A549 (cell line): ENCODE data around the gene NR2C2. TPM values are rescaled to one million over a fixed set of nuclear protein-coding genes. Genes with fewer than 3 reads are reported as not detected.

Experiments
- ATAC-seq, 2 experiments: fragments of 200-7000 bp in 1 of 2; fragments of >200 bp in 1 of 2; cut with Nextera tagmentation in 1 of 2; cut with Tn5 transposase in 1 of 2; 3 replicates each; pipeline versions ENCODE4 v1.8.0 to v1.9.1; 2018 to 2020; ENCODE audit warnings: mild to moderate bottlenecking in 1 of 2, moderate library complexity in 1 of 2
- CTCF ChIA-PET: fragments of 300-600 bp; sonication (Branson Sonifier 250); formaldehyde crosslinking; extraction: SDS; loops from one replicate; lab custom pipeline; 2021; ENCODE audit warnings: antibody characterized with exemption, inconsistent platforms; lab: Yijun Ruan, JAX
- POLR2A ChIA-PET: fragments of 350-600 bp; formaldehyde crosslinking; extraction: SDS; loops from one replicate; lab custom pipeline; 2021; ENCODE audit warnings: antibody characterized with exemption, inconsistent platforms; lab: Yijun Ruan, JAX
- DNase-seq, 2 experiments: peaks; one replicate each; pipeline versions ENCODE4 v3.0.0 to v3.0.0-alpha.2; 2011 to 2016; ENCODE audit warnings: low read depth in 1 of 2, low spot score in 1 of 2
- FAIRE-seq: peaks from 2 replicates; lab custom pipeline; 2011; peaks lifted over from hg19 to GRCh38; lab: Jason Lieb, UNC
- H3K27ac ChIP-seq, 2 experiments: fragments of >200 bp; sonication (Bioruptor Twin); formaldehyde crosslinking; 3 replicates each; pipeline ENCODE4 v1.5.1; 2016 to 2017
- H3K4me1 ChIP-seq: fragments of >200 bp; sonication (Bioruptor Twin); formaldehyde crosslinking; 3 replicates; pipeline ENCODE4 v1.6.1; 2016
- H3K4me2 ChIP-seq: fragments of >200 bp; sonication (Bioruptor Twin); formaldehyde crosslinking; 3 replicates; pipeline ENCODE4 v1.6.1; 2016
- H3K4me3 ChIP-seq: fragments of >200 bp; sonication (Bioruptor Twin); formaldehyde crosslinking; 3 replicates; pipeline ENCODE4 v1.5.1; 2016
- H3K9me3 ChIP-seq: fragments of >200 bp; sonication (Bioruptor Twin); formaldehyde crosslinking; 3 replicates; pipeline ENCODE4 v1.6.1; 2016
- BCL3 ChIP-seq: fragments of >200 bp; sonication (Bioruptor Twin); formaldehyde crosslinking; IDR thresholded peaks from 3 replicates; pipeline ENCODE4 v1.6.1; 2016
- BHLHE40 ChIP-seq: IDR thresholded peaks from 2 replicates; pipeline ENCODE4 v1.6.1; 2012; ENCODE audit warnings: low read depth, low read length, inconsistent platforms
- CBX8 ChIP-seq: fragments of 200-600 bp; sonication (generic); IDR thresholded peaks from 2 replicates; pipeline ENCODE4 v1.6.1; 2016
- CEBPB ChIP-seq, 2 experiments: fragments of >200 bp in 1 of 2; sonication (Bioruptor Twin) in 1 of 2; formaldehyde crosslinking in 1 of 2; IDR thresholded peaks; 2 replicates each; pipeline ENCODE4 v1.6.1; 2012 to 2016
- CHD4 ChIP-seq: fragments of 200-600 bp; sonication (generic); IDR thresholded peaks from 2 replicates; pipeline ENCODE4 v1.6.1; 2016; ENCODE audit warnings: antibody characterized with exemption, mild to moderate bottlenecking, borderline replicate concordance
- EP300 ChIP-seq, 2 experiments: fragments of >200 bp; sonication (Bioruptor Twin); formaldehyde crosslinking; IDR thresholded peaks; 2 replicates in 1 of 2; 3 replicates in 1 of 2; pipeline ENCODE4 v1.6.1; 2016 to 2017
- ESRRA ChIP-seq: fragments of 150-350 bp; IDR thresholded peaks from 2 replicates; pipeline ENCODE4 v1.6.1; 2014; ENCODE audit warnings: mild to moderate bottlenecking, low read length, borderline replicate concordance
- GATA3 ChIP-seq: IDR thresholded peaks from 2 replicates; pipeline ENCODE4 v1.6.1; 2012; ENCODE audit warnings: borderline replicate concordance
- HDAC2 ChIP-seq: fragments of 200-600 bp; sonication (generic); IDR thresholded peaks from 2 replicates; pipeline ENCODE4 v1.6.1; 2016
- HOXA7 ChIP-seq: fragments of 250-450 bp; sonication (Bioruptor Pico); IDR thresholded peaks from 2 replicates; pipeline ENCODE4 v1.5.0; 2020; ENCODE audit warnings: mild to moderate bottlenecking, moderate library complexity
- HOXB13 ChIP-seq: fragments of 250-450 bp; sonication (Bioruptor Pico); IDR thresholded peaks from 2 replicates; pipeline ENCODE4 v1.5.0; 2020; ENCODE audit warnings: low read depth, mild to moderate bottlenecking, moderate library complexity
- KDM5A ChIP-seq: fragments of 200-600 bp; sonication (generic); IDR thresholded peaks from 2 replicates; pipeline ENCODE4 v1.6.1; 2016; ENCODE audit warnings: antibody characterized with exemption, mild to moderate bottlenecking
- MAZ ChIP-seq: fragments of 150-350 bp; IDR thresholded peaks from 2 replicates; pipeline ENCODE4 v1.6.1; 2014; ENCODE audit warnings: antibody characterized with exemption, low read depth, low read length, borderline replicate concordance
- MYC ChIP-seq: IDR thresholded peaks from 2 replicates; pipeline ENCODE4 v1.6.1; 2012; ENCODE audit warnings: mild to moderate bottlenecking, inconsistent platforms, low read length, improper control_type of control experiment, borderline replicate concordance
- NFE2L2 ChIP-seq: fragments of 150-350 bp; conservative IDR thresholded peaks from 2 replicates; pipeline ENCODE4 v1.6.1; 2014; ENCODE audit warnings: low read length
- PHF8 ChIP-seq: fragments of 200-600 bp; sonication (generic); IDR thresholded peaks from 2 replicates; pipeline ENCODE4 v1.6.1; 2016; ENCODE audit warnings: low read depth, mild to moderate bottlenecking, antibody characterized with exemption, moderate library complexity, borderline replicate concordance
- POLR2A ChIP-seq: IDR thresholded peaks from 2 replicates; pipeline ENCODE4 v1.6.1; 2012; ENCODE audit warnings: mild to moderate bottlenecking, low read length
- RAD21 ChIP-seq, 2 experiments: fragments of >200 bp in 1 of 2; sonication (Bioruptor Twin) in 1 of 2; formaldehyde crosslinking in 1 of 2; IDR thresholded peaks in 1 of 2; conservative IDR thresholded peaks in 1 of 2; 2 replicates in 1 of 2; 3 replicates in 1 of 2; pipeline ENCODE4 v1.6.1; 2012 to 2018; ENCODE audit warnings: inconsistent platforms in 1 of 2
- RARB ChIP-seq: fragments of 250-450 bp; sonication (Bioruptor Pico); IDR thresholded peaks from 2 replicates; pipeline ENCODE4 v1.8.0; 2021; ENCODE audit warnings: mild to moderate bottlenecking, moderate library complexity
- RFX5 ChIP-seq: fragments of 450-650 bp; IDR thresholded peaks from 2 replicates; pipeline ENCODE4 v1.7.1; 2014; ENCODE audit warnings: antibody characterized with exemption, mild to moderate bottlenecking, moderate library complexity
- SREBF2 ChIP-seq: fragments of 450-650 bp; IDR thresholded peaks from 2 replicates; pipeline ENCODE4 v1.6.1; 2014; ENCODE audit warnings: mild to moderate bottlenecking, moderate library complexity
- TP53 ChIP-seq: fragments of 250-450 bp; sonication (Bioruptor Pico); IDR thresholded peaks from 2 replicates; pipeline ENCODE4 v1.5.0; 2021; ENCODE audit warnings: mild to moderate bottlenecking, moderate library complexity
- WGBS: methylation state at CpG from one replicate; pipeline ENCODE4 v1.1.6; 2017; ENCODE audit errors: missing lambda C conversion rate; 5-methylcytosine and 5-hydroxymethylcytosine counted together
- polyA plus RNA-seq, 4 experiments: library from polyadenylated mRNA; depleted of rRNA in 3 of 4; stranded (reverse); fragments of >200 nt; fragmentation: RNase III in 1 of 4; extraction: RNeasy Plus Mini Kit Qiagen cat#74134 plus additional on column Dnase treatment in 1 of 4; gene quantifications; 2 replicates in 3 of 4; 3 replicates in 1 of 4; pipeline ENCODE4 v1.2.3, GENCODE V29; 2011 to 2017
- TF ChIP-seq, protein P1 (sequence below): fragments of >200 bp; sonication (Bioruptor Twin); formaldehyde crosslinking; IDR thresholded peaks from 2 replicates; pipeline ENCODE4 v1.6.1; 2016
- TF ChIP-seq, protein P2 (sequence below): IDR thresholded peaks from 2 replicates; pipeline ENCODE4 v1.6.1; 2012
- TF ChIP-seq, protein P3 (sequence below): fragments of >200 bp; sonication (Bioruptor Twin); formaldehyde crosslinking; IDR thresholded peaks from 3 replicates; pipeline ENCODE4 v1.5.1; 2016
- TF ChIP-seq, protein P4 (sequence below): fragments of 450-650 bp; IDR thresholded peaks from 2 replicates; pipeline ENCODE4 v1.6.1; 2014; ENCODE audit warnings: antibody characterized with exemption
- TF ChIP-seq, protein P5 (sequence below): IDR thresholded peaks from 2 replicates; pipeline ENCODE4 v1.6.1; 2012
- TF ChIP-seq, protein P6 (sequence below): fragments of 150-350 bp; IDR thresholded peaks from 2 replicates; pipeline ENCODE4 v1.6.1; 2014; ENCODE audit warnings: low read depth, mild to moderate bottlenecking, low read length

Gene NR2C2
- polyA plus RNA-seq, 2 of the 4 experiments (the other 2 are of a cell fraction): 14.6 to 20.2 TPM

GRCh38 chr3:15015456-15015855, 68.1 kb downstream of the NR2C2 start:
- ChIA-PET CTCF (interaction anchor here (1.3 to 1.5 kb wide), 3 partner anchors 9 to 35 kb away, joined by 3 to 4 read pairs (median 3); no protein-coding TSS in a partner anchor), POLR2A (no interaction called here)
- TF ChIP-seq HOXB13 (CRISPR knock-in tag): no peak
- no peak for TF ChIP-seq BCL3
- no peak for TF ChIP-seq HDAC2
- TF ChIP-seq, protein P1, sequence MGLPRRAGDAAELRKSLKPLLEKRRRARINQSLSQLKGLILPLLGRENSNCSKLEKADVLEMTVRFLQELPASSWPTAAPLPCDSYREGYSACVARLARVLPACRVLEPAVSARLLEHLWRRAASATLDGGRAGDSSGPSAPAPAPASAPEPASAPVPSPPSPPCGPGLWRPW: no peak
- TF ChIP-seq PHF8: no peak
- TF ChIP-seq MAZ: no peak
- TF ChIP-seq POLR2A: no peak
- TF ChIP-seq, protein P2, sequence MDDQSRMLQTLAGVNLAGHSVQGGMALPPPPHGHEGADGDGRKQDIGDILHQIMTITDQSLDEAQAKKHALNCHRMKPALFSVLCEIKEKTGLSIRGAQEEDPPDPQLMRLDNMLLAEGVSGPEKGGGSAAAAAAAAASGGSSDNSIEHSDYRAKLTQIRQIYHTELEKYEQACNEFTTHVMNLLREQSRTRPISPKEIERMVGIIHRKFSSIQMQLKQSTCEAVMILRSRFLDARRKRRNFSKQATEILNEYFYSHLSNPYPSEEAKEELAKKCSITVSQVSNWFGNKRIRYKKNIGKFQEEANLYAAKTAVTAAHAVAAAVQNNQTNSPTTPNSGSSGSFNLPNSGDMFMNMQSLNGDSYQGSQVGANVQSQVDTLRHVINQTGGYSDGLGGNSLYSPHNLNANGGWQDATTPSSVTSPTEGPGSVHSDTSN: no peak
- TF ChIP-seq RARB: no peak
- TF ChIP-seq ESRRA: no peak
- no peak for TF ChIP-seq CBX8
- no peak for TF ChIP-seq TP53 (CRISPR knock-in tag)
- no peak for TF ChIP-seq BHLHE40
- no peak for TF ChIP-seq RFX5
- no peak for TF ChIP-seq EP300 (IDR thresholded peaks at IDR 0.05)
- TF ChIP-seq NFE2L2: no peak
- TF ChIP-seq, protein P3, sequence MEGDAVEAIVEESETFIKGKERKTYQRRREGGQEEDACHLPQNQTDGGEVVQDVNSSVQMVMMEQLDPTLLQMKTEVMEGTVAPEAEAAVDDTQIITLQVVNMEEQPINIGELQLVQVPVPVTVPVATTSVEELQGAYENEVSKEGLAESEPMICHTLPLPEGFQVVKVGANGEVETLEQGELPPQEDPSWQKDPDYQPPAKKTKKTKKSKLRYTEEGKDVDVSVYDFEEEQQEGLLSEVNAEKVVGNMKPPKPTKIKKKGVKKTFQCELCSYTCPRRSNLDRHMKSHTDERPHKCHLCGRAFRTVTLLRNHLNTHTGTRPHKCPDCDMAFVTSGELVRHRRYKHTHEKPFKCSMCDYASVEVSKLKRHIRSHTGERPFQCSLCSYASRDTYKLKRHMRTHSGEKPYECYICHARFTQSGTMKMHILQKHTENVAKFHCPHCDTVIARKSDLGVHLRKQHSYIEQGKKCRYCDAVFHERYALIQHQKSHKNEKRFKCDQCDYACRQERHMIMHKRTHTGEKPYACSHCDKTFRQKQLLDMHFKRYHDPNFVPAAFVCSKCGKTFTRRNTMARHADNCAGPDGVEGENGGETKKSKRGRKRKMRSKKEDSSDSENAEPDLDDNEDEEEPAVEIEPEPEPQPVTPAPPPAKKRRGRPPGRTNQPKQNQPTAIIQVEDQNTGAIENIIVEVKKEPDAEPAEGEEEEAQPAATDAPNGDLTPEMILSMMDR: no peak
- no peak for TF ChIP-seq CHD4
- WGBS: 91% methylated on average over 4 of the region's 4 CpGs
- Histone ChIP-seq H3K27ac (no peak overlapping the region), H3K9me3 (no peaks in the 10 kb centered on the region), H3K4me3 (no peak overlapping the region), H3K4me2 (no peak overlapping the region), H3K4me1 (no peaks in the 10 kb centered on the region)
- ATAC-seq (no peak), DNase-seq (no peak), FAIRE-seq (no peak)

GRCh38 chr3:15017191-15017590, 69.8 kb downstream of the NR2C2 start:
- ATAC-seq (no peak), DNase-seq (no peak), FAIRE-seq (no peak)
- WGBS: 91% methylated on average over 2 of the region's 2 CpGs
- ChIA-PET CTCF (interaction anchor here (0.8 to 1.0 kb wide), 3 partner anchors 11 to 101 kb away, joined by 3 to 4 read pairs (median 3); no protein-coding TSS in a partner anchor), POLR2A (no interaction called here)
- Histone ChIP-seq H3K27ac (no peak overlapping the region), H3K4me3 (no peak overlapping the region), H3K4me2 (no peak overlapping the region)
- TF ChIP-seq HOXA7 (CRISPR knock-in tag) (no peak), RAD21 (conservative IDR thresholded peaks at IDR 0.05 in 1 of 2, IDR thresholded peaks at IDR 0.05 in 1 of 2) (no peak), GATA3 (no peak)
- TF ChIP-seq, all 56 proteins: peak for 0
- Histone ChIP-seq H3K9me3 (no peaks in the 10 kb centered on the region), H3K4me1 (no peaks in the 10 kb centered on the region)

GRCh38 chr3:15023249-15023648, 75.9 kb downstream of the NR2C2 start:
- Histone ChIP-seq H3K27ac (no peak overlapping the region), H3K4me2 (no peak overlapping the region), H3K4me3 (no peak overlapping the region), H3K9me3 (no peaks in the 10 kb centered on the region), H3K4me1 (no peaks in the 10 kb centered on the region)
- ATAC-seq: no peak
- no peak for DNase-seq
- POLR2A ChIA-PET: no interaction called here
- WGBS: 67% methylated on average over 5 of the region's 5 CpGs
- CTCF ChIA-PET: interaction anchor here (1.2 to 1.7 kb wide), 2 partner anchors 13 to 98 kb away, joined by 3 read pairs; no protein-coding TSS in a partner anchor
- no peak for FAIRE-seq
- TF ChIP-seq MYC (no peak), POLR2A (no peak), CEBPB (IDR thresholded peaks at IDR 0.05) (no peak), TP53 (CRISPR knock-in tag) (no peak), KDM5A (no peak), BHLHE40 (no peak), CBX8 (no peak), SREBF2 (no peak)
- TF ChIP-seq, protein P4, sequence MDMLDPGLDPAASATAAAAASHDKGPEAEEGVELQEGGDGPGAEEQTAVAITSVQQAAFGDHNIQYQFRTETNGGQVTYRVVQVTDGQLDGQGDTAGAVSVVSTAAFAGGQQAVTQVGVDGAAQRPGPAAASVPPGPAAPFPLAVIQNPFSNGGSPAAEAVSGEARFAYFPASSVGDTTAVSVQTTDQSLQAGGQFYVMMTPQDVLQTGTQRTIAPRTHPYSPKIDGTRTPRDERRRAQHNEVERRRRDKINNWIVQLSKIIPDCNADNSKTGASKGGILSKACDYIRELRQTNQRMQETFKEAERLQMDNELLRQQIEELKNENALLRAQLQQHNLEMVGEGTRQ: no peak
- TF ChIP-seq, protein P1: no peak
- TF ChIP-seq, protein P5, sequence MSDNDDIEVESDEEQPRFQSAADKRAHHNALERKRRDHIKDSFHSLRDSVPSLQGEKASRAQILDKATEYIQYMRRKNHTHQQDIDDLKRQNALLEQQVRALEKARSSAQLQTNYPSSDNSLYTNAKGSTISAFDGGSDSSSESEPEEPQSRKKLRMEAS: no peak
- TF ChIP-seq, protein P6, sequence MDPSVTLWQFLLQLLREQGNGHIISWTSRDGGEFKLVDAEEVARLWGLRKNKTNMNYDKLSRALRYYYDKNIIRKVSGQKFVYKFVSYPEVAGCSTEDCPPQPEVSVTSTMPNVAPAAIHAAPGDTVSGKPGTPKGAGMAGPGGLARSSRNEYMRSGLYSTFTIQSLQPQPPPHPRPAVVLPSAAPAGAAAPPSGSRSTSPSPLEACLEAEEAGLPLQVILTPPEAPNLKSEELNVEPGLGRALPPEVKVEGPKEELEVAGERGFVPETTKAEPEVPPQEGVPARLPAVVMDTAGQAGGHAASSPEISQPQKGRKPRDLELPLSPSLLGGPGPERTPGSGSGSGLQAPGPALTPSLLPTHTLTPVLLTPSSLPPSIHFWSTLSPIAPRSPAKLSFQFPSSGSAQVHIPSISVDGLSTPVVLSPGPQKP: no peak
